ENCODE measurements around the gene CEP112.

Gene CEP112

GRCh38 chr17:65633988-65634387 lies 557.9 kb downstream of the CEP112 start:
- H3K36me3 ChIP-seq, result no peaks in the 10 kb centered on the region
- no peak overlapping the region for H3K4me3 ChIP-seq
- no peaks in the 10 kb centered on the region for H3K27me3 ChIP-seq
- TF ChIP-seq CTCF (IDR thresholded peaks at IDR 0.05), result no peak
- no peak for DNase-seq
- peaks cover 0 to 5% (median 0%) of the 10 kb centered on the region in 4 donors for H3K4me1 ChIP-seq
- no peaks in the 10 kb centered on the region for H3K9me3 ChIP-seq
- intact Hi-C loops (cut with DNase I; ENCODE audit: low total_unique reads), result no loop called here
- H3K27ac ChIP-seq, result no peak overlapping the region

- peaks cover 0 to 5% (median 1%) of the 10 kb centered on the region in 4 donors for H3K4me1 ChIP-seq
- H3K36me3 ChIP-seq, result no peaks in the 10 kb centered on the region
- intact Hi-C loops (cut with DNase I; ENCODE audit: low total_unique reads), result no loop called here
- DNase-seq, result no peak
- H3K9me3 ChIP-seq, result no peaks in the 10 kb centered on the region
- no peaks in the 10 kb centered on the region for H3K27me3 ChIP-seq
- no peak for TF ChIP-seq CTCF (IDR thresholded peaks at IDR 0.05)
- H3K4me3 ChIP-seq, result no peak overlapping the region
- no peak overlapping the region for H3K27ac ChIP-seq
These were observed 558.6 kb downstream of the CEP112 start for GRCh38 chr17:65633146-65633881.

GRCh38 chr17:65630502-65630901 lies 561.4 kb downstream of the CEP112 start:
- intact Hi-C loops (cut with DNase I; ENCODE audit: low total_unique reads), result no loop called here
- H3K4me1 ChIP-seq, result peaks cover 0 to 12% (median 5%) of the 10 kb centered on the region in 4 donors
- no peak overlapping the region for H3K27ac ChIP-seq

GRCh38 chr17:65629234-65629690 lies 562.7 kb downstream of the CEP112 start:
- H3K36me3 ChIP-seq, result no peaks in the 10 kb centered on the region
- peaks cover 0 to 12% (median 5%) of the 10 kb centered on the region in 4 donors for H3K4me1 ChIP-seq
- H3K27ac ChIP-seq, result no peak overlapping the region
- no peak overlapping the region for H3K4me3 ChIP-seq
- DNase-seq, result no peak
- intact Hi-C loops (cut with DNase I; ENCODE audit: low total_unique reads), result no loop called here
- H3K9me3 ChIP-seq, result no peaks in the 10 kb centered on the region
- no peak for TF ChIP-seq CTCF (IDR thresholded peaks at IDR 0.05)
- no peaks in the 10 kb centered on the region for H3K27me3 ChIP-seq

More at GRCh38 chr17:65630502-65630901, 561.4 kb downstream of the CEP112 start:
- H3K27me3 ChIP-seq, result no peaks in the 10 kb centered on the region
- DNase-seq, result no peak
- no peak overlapping the region for H3K4me3 ChIP-seq
- TF ChIP-seq CTCF (IDR thresholded peaks at IDR 0.05), result no peak
- no peaks in the 10 kb centered on the region for H3K9me3 ChIP-seq
- no peaks in the 10 kb centered on the region for H3K36me3 ChIP-seq

GRCh38 chr17:65628644-65629036 lies 563.3 kb downstream of the CEP112 start:
- Histone ChIP-seq H3K4me1 (peaks cover 0 to 12% (median 5%) of the 10 kb centered on the region in 4 donors), H3K36me3 (no peaks in the 10 kb centered on the region), H3K4me3 (no peak overlapping the region), H3K9me3 (no peaks in the 10 kb centered on the region), H3K27ac (no peak overlapping the region), H3K27me3 (no peaks in the 10 kb centered on the region)
- intact Hi-C loops (cut with DNase I; ENCODE audit: low total_unique reads), result no loop called here
- no peak for DNase-seq
- TF ChIP-seq CTCF (IDR thresholded peaks at IDR 0.05), result no peak
